Measurements from ENCODE around the gene GARRE1. TPM values are rescaled to one million over a fixed set of nuclear protein-coding genes. Genes with fewer than 3 reads are reported as not detected.
A peak's percentile ranks its signal among the peaks of the same experiment; 100 is the strongest.
"Not testable (repeated sequence)": the region's sequence is repeated elsewhere in the genome, so short reads cannot be mapped to it uniquely, and the experiment has no call there.

The GARRE1 gene
- 49.6 TPM for total RNA-seq

- DNase-seq: peak; percentile 92
Observed at GRCh38 chr19:34254046-34254697, at the start of gene GARRE1. Gene GARRE1 (plus strand): TSS chr19:34254554. CDS start chr19:34300474, 45,920 bp downstream.

- not testable (repeated sequence) for DNase-seq
Observed at GRCh38 chr19:34205324-34205723, 49.0 kb upstream of the GARRE1 start.

DNA sequence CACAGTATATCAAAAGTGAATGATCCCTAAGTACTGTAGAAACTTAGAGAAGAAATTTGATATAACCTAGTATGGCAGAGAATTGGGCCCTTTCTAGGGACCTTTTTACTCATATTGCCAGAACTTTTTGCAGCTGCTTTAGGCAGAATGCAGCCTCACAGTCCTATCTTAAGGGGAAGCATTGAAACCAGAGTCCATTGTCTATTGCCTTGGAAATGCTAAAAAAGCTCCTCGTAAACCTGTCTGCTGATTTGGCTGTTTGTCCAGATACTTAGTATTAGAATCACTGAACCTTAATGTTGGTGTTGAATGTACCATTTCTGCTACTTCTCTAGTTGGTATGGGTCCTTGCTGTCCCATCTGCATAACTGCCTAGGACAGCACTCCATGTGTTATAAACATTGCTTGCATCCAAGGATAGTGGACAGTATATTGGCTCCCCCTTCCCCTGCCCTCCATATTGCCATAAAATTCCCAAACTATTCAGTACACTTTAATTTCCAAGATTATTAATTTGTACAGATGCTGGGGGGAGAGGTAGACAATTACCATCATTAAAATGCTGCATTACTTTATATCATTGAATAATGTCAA lies 46.0 kb upstream of the GARRE1 start:
- no peak for DNase-seq

- DNase-seq: no peak
Observed at GRCh38 chr19:34209726-34210125, 44.6 kb upstream of the GARRE1 start.

- no peak for DNase-seq
Observed at GRCh38 chr19:34213283-34213682, 41.1 kb upstream of the GARRE1 start.

DNA sequence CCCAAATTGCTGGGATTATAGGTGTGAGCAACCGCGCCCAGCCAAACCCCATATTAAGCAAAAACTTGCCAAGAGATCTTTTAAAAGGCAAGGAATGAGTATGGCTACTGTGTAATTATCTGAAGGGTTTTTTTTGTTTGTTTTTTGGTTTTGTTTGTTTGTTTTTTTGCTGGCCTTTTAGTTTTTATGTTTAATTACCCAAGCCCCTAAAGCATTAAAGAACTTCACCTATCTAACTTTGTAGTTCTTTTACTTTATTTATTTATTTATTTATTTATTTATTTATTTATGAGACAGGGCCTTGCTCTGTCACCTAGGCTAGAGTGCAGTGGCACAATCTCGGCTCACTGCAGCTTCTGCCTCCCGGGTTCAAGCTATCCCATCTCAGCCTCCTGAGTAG lies 40.3 kb upstream of the GARRE1 start:
- no peak for DNase-seq

DNA sequence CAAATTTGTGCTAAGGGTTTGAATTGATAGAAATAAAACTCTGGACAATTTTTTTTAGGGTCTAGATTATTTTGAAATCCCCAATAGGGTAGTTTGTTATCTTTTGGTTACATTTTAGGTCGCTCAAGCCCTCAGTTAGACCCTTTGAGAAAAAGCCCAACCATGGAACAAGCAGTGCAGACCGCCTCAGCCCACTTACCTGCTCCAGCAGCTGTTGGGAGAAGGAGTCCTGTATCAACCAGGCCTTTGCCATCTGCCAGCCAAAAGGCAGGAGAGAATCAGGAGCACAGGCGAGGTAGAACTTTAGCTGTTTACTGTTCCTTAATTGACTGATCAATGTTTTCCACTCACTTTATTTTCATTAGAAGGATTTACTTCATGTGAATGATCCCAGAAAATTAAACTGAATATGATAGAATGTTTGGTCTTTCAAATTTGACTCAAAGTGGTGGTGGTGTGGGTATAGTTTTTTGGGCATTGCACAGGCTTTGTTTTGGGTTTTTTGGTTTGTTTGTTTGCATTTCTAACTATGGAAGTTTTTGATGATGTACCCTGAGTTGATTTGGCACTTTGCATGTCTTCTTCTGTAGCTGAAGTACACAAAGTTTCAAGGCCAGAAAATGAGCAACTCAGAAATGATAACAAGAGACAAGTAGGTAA lies 39.2 kb upstream of the GARRE1 start:
- no peak for DNase-seq

GRCh38 chr19:34215666-34216038 lies 38.7 kb upstream of the GARRE1 start:
- DNase-seq: no peak

DNA sequence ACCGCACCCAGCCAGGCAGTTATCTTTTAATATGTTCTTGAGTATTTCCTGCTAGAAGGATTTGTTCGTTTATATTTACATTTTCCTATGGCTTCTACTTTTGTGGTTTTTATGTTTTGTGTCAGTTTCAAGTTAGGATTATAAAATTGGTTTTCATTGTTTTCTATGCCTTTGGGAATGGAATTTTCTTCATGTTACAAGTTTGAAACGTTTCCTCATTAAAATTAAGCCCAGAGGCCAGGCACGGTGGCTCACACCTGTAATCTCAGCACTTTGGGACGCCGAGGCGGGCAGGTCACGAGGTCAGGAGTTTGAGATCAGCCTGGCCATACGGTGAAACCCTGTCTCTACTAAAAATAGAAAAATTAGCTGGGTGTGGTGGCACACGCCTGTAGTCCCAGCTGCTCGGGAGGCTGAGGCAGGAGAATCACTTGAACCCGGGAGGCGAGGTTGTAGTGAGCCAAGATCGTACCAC lies 37.6 kb upstream of the GARRE1 start:
- DNase-seq: not testable (repeated sequence)

DNA sequence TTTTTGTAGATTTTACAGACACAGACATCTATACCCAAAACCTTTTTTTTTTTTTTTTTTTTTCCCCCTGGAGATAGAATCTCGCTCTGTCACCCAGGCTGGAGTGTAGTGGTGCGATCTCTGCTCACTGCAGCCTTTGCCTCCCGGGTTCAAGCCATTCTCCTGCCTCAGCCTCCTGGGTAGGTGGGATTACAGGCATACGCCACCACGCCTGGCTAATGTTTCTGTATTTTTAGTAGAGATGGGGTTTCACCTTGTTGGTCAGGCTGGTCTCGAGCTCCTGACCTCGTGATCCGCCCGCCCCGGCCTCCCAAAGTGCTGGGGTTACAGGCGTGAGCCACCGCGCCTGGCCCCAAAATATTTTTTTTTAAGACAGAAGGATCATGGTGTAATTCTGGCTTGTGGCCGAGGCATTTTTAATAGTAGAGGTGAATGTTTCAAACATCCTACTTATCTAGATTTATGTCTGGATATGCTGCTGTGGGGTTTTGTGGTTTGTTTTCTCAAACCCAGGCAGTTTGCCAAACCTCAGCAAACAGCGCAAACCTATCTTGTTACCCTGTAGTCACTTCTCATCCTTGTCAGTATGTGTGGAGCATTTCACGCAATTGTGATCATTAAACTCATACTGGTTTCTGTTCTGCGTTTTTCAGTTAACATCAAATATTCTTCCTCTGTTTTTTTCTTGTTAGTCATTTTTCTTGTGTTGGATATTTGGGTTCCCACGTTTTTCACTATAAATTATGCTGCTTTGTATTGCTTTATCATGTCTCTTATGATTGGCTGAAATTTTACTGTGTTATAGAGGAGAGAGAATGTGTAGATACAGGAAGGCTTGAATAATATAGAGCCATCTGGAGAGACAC lies 36.2 kb upstream of the GARRE1 start:
- peak; percentile 16 for DNase-seq

GRCh38 chr19:34218818-34219164 lies 35.6 kb upstream of the GARRE1 start:
- no peak for DNase-seq

DNA sequence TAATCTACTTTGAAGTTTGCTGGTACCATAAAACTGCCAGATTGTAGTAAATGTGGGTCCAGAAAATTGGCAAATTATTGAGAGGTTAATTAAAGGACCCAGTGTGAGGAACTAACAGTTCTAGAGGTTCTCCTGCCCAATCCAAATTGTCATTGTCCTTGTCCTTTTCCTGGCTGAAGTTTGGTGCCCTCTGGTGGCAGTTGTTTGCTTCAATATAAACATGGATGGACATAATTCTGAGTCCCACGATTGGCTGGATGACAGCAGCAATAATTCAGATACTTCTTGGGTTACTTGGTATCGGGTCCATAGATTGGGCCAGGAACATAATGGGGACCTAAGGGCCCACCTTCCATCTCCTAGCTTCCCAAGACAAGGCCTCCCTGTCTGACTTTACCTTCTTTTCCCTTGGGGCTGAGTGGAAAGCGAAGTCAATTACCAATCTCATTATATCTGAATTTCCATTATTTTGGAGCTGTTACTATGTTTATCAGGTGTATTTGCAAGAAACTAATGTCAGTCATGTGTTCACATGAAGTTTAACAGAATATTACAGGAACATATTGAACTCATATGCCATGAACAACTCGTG lies 33.8 kb upstream of the GARRE1 start:
- peak; percentile 73 for DNase-seq

DNA sequence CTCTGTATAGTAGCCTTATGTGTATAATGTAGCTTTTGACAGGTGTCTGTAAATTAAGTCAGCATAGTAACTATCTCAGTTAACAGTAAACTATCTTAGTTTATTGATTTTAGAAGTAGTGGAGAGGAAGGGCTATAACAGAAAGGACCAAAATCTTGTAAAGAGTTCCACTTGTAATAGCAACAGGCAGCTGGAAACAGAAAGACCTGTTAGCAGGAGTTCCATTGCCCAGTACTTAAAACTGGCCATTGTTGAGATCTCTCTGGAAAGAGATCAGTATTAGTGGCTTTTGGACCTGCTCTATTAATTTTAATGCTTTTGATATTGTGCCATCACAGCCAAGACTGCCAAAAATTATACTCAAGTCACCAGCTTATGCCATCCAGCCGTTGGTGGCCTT lies 32.0 kb upstream of the GARRE1 start:
- DNase-seq: no peak

GRCh38 chr19:34224996-34225658 lies 29.2 kb upstream of the GARRE1 start:
- no peak for DNase-seq

DNA sequence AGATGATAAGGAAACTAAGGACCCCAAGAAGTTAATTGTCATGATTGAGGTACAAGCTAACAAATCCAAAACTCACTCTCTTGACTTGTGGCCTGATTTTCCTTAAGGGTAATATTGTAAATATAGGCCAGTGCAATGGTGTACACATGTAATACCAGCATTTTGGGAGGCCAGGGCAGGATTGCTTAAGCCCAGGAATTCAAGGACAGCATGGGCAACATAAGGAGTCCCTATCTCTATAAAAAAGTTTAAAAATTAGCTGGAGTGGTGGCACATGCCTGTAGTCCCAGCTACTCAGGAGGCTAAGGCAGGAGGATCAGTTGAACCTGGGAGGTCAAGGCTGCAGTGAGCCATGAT lies 28.7 kb upstream of the GARRE1 start:
- DNase-seq: no peak

DNA sequence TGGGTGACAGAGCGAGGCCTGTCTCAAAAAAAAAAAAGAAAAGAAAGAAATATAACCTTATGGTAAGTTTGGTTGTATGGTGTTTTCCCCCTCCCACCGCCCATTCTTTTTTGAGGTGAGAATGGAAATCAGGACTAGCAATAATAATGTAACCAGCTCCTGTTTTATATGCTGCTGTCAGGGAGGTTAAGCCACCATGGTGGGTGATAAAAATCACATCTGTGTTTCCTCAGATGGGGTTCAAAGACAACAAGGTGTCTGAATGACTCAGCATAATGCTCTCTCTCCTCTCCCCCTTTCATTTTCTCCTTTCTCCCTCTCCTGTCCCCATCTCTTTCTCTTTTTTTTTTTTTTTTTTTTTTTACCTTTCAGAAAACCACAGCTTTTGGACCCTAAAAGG lies 28.3 kb upstream of the GARRE1 start:
- DNase-seq: no peak

GRCh38 chr19:34228347-34228746 lies 26.0 kb upstream of the GARRE1 start:
- no peak for DNase-seq

GRCh38 chr19:34228762-34229161 lies 25.6 kb upstream of the GARRE1 start:
- DNase-seq: no peak

GRCh38 chr19:34229721-34230120 lies 24.6 kb upstream of the GARRE1 start:
- no peak for DNase-seq

GRCh38 chr19:34230820-34231219 lies 23.5 kb upstream of the GARRE1 start:
- no peak for DNase-seq

DNA sequence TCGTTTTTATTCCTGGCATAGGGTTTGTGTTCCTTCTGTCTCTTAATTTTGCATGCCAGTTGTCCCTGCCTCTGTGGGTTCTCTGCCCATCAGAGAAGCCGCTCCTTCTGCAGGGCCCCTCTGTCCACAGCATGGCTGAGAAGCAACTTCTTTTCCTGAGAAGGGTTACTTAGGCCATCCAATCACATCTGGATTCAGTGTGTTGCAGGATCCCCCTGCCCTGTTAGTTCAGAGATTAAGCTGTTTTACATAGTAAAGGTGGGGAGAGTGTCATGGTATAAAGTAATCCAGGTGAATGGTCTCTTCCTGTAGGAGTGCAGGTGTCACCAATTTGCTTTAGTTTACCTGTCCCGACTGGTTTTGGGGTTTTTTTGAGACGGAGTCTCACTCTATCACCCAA lies 22.9 kb upstream of the GARRE1 start:
- DNase-seq: no peak

Data from tongue (tissue), 2 donors.